ENCODE results near the gene TPO. TPM values are rescaled to one million over a fixed set of nuclear protein-coding genes. Genes with fewer than 3 reads are reported as not detected.

TPO gene
- total RNA-seq, 4 donors from 2014 or later, result 6.7 to 14.5 (median 11.3) TPM

GRCh38 chr2:1402064-1402463 lies 11.2 kb upstream of the TPO start:
- no peak for ATAC-seq
- H3K27ac ChIP-seq, result no peak overlapping the region
- no peaks in the 10 kb centered on the region for H3K36me3 ChIP-seq
- WGBS, 2 donors (ENCODE audit: low coverage in 1 of 2), result 85 to 91% methylated on average over 2 to 5 of the region's 9 CpGs
- peaks cover 11% of the 10 kb centered on the region for H3K27me3 ChIP-seq
- H3K9me3 ChIP-seq, result no peaks in the 10 kb centered on the region
- no peak overlapping the region for H3K4me3 ChIP-seq
- TF ChIP-seq POLR2AphosphoS5 (IDR thresholded peaks at IDR 0.05), result no peak
- H3K4me1 ChIP-seq, result no peaks in the 10 kb centered on the region

DNA sequence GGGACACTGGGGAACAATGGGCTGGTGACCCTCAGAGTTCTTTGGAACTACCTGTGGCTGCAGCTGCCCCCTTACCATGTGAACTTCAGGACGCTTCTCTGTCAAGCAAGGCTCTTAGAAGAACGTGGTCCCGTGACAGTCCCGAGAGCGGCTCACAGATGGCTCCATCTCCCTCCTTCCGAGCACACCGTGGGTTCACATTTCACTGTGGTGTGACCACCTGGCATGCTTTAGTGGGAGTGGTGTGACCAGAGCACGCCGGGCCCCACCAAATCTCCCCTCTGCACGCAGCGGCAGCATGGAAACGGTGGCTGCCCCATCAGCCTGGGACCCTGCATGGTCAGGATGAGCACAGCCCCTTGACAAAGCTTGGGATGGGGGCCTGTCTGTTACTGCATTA lies 9.7 kb upstream of the TPO start:
- WGBS, 2 donors (ENCODE audit: low coverage in 1 of 2), result no CpG with 5 or more reads among the region's 12 CpGs
- peaks cover 6% of the 10 kb centered on the region for H3K27me3 ChIP-seq
- H3K27ac ChIP-seq, result no peak overlapping the region
- H3K4me1 ChIP-seq, result no peaks in the 10 kb centered on the region
- H3K9me3 ChIP-seq, result no peaks in the 10 kb centered on the region
- H3K36me3 ChIP-seq, result no peaks in the 10 kb centered on the region
- H3K4me3 ChIP-seq, result no peak overlapping the region
- TF ChIP-seq POLR2A (IDR thresholded peaks at IDR 0.05), result no peak
- TF ChIP-seq POLR2AphosphoS5 (IDR thresholded peaks at IDR 0.05), result no peak
- no peak for TF ChIP-seq EP300 (IDR thresholded peaks at IDR 0.05)
- TF ChIP-seq, protein P1, sequence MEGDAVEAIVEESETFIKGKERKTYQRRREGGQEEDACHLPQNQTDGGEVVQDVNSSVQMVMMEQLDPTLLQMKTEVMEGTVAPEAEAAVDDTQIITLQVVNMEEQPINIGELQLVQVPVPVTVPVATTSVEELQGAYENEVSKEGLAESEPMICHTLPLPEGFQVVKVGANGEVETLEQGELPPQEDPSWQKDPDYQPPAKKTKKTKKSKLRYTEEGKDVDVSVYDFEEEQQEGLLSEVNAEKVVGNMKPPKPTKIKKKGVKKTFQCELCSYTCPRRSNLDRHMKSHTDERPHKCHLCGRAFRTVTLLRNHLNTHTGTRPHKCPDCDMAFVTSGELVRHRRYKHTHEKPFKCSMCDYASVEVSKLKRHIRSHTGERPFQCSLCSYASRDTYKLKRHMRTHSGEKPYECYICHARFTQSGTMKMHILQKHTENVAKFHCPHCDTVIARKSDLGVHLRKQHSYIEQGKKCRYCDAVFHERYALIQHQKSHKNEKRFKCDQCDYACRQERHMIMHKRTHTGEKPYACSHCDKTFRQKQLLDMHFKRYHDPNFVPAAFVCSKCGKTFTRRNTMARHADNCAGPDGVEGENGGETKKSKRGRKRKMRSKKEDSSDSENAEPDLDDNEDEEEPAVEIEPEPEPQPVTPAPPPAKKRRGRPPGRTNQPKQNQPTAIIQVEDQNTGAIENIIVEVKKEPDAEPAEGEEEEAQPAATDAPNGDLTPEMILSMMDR (IDR thresholded peaks at IDR 0.05), result no peak
- no peak for ATAC-seq

DNA sequence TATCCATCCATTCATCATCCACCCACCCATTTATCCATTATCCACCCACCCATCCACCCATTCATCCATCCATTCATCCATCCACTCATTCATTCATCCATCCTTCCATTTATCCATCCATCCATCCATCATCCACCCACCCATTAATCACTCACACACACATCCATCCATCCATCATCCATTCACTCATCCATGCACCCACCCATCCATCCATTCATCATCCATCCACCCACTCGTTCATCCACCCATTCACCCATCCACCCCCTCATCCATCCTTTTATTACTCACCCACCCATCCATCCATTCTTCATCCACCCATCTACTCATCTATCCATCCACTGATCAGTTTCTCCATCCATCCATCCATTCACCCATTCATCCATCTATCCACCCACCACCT lies 8.1 kb upstream of the TPO start:
- Histone ChIP-seq H3K4me1 (no peaks in the 10 kb centered on the region), H3K27me3 (no peaks in the 10 kb centered on the region), H3K36me3 (no peaks in the 10 kb centered on the region), H3K9me3 (no peaks in the 10 kb centered on the region), H3K27ac (no peak overlapping the region), H3K4me3 (no peak overlapping the region)
- WGBS, 2 donors (ENCODE audit: low coverage in 1 of 2), result 80 to 88% methylated on average over 1 of the region's 1 CpG
- ATAC-seq, result no peak
- no peak for TF ChIP-seq POLR2AphosphoS5 (IDR thresholded peaks at IDR 0.05)
- TF ChIP-seq, protein P1 (IDR thresholded peaks at IDR 0.05), result no peak
- no peak for TF ChIP-seq EP300 (IDR thresholded peaks at IDR 0.05)
- no peak for TF ChIP-seq POLR2A (IDR thresholded peaks at IDR 0.05)

GRCh38 chr2:1405967-1406366 lies 7.3 kb upstream of the TPO start:
- H3K27me3 ChIP-seq, result no peaks in the 10 kb centered on the region
- no peak overlapping the region for H3K27ac ChIP-seq
- H3K36me3 ChIP-seq, result no peaks in the 10 kb centered on the region
- no peak overlapping the region for H3K4me3 ChIP-seq
- ATAC-seq, result no peak
- no peak for TF ChIP-seq POLR2A (IDR thresholded peaks at IDR 0.05)
- TF ChIP-seq EP300 (IDR thresholded peaks at IDR 0.05), result no peak
- WGBS, 2 donors (ENCODE audit: low coverage in 1 of 2), result 63 to 66% methylated on average over 2 to 3 of the region's 3 CpGs
- no peaks in the 10 kb centered on the region for H3K9me3 ChIP-seq
- no peaks in the 10 kb centered on the region for H3K4me1 ChIP-seq

DNA sequence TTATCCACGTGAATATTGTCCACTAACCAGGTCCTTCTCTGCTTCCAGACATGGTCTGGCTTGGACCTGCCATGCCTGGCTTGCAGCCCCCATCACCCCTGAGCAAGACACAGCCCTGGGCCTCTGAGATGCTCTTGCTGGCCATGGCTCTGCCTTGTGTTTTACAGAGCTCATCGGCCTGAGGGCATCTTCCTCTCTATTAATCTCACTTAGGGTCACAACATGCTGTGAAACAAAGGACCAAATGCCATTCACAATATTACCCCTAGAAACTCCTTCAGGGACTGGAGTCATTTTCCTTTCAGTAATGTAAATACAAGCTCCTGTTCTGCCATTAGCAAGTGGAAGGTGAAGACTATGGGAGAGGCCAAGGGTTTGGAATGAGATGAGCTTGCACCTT lies 6.8 kb upstream of the TPO start:
- no peaks in the 10 kb centered on the region for H3K36me3 ChIP-seq
- ATAC-seq, result no peak
- 80 to 86% methylated on average over 1 to 2 of the region's 2 CpGs for WGBS, 2 donors (ENCODE audit: low coverage in 1 of 2)

More for the DNA sequence above, 6.8 kb upstream of the TPO start:
- Histone ChIP-seq H3K27me3 (no peaks in the 10 kb centered on the region), H3K4me3 (no peak overlapping the region), H3K27ac (no peak overlapping the region), H3K9me3 (no peaks in the 10 kb centered on the region), H3K4me1 (no peaks in the 10 kb centered on the region)
- TF ChIP-seq POLR2A (IDR thresholded peaks at IDR 0.05), result no peak
- TF ChIP-seq, protein P1 (IDR thresholded peaks at IDR 0.05), result no peak
- TF ChIP-seq POLR2AphosphoS5 (IDR thresholded peaks at IDR 0.05), result no peak
- no peak for TF ChIP-seq EP300 (IDR thresholded peaks at IDR 0.05)
